Neural cell (in vitro differentiated cells): ENCODE results near the gene CTBP2. TPM values are rescaled to one million over a fixed set of nuclear protein-coding genes. Genes with fewer than 3 reads are reported as not detected.

ENCODE experiments used
- H2AFZ ChIP-seq: fragments of 200-600, 300-800 bp; sonication (generic), shearing (Covaris generic); 2 replicates; pipeline ENCODE4 v1.6.0; 2014; ENCODE audit warnings: low read depth, mild to moderate bottlenecking, antibody characterized with exemption, low read length, moderate library complexity
- H3F3A ChIP-seq: fragments of 200-600 bp; shearing (Covaris generic); 2 replicates; pipeline ENCODE4 v1.6.1; 2016; ENCODE audit warnings: mild to moderate bottlenecking, moderate library complexity, mixed read lengths, antibody characterized with exemption, low read length; ENCODE audit not compliant: insufficient read depth, poor library complexity, severe bottlenecking
- H3K27ac ChIP-seq: fragments of 200-600, 300-800 bp; sonication (generic), shearing (Covaris generic); 2 replicates; pipeline ENCODE4 v1.5.1; 2014; ENCODE audit warnings: mild to moderate bottlenecking, low read length, moderate library complexity
- H3K27me3 ChIP-seq: fragments of 300-800, 200-600 bp; sonication (generic), shearing (Covaris generic); 2 replicates; pipeline ENCODE4 v1.6.0; 2014; ENCODE audit warnings: mild to moderate bottlenecking, low read depth, low read length, moderate library complexity; ENCODE audit not compliant: insufficient read depth
- H3K36me3 ChIP-seq: fragments of 300-800, 200-600 bp; sonication (generic), shearing (Covaris generic); 2 replicates; pipeline ENCODE4 v1.5.1; 2014; ENCODE audit warnings: mild to moderate bottlenecking, antibody characterized with exemption, low read length, moderate library complexity; ENCODE audit not compliant: insufficient read depth
- H3K4me2 ChIP-seq: fragments of 300-800, 200-600 bp; sonication (generic), shearing (Covaris generic); 2 replicates; pipeline ENCODE4 v1.6.0; 2014; ENCODE audit warnings: mild to moderate bottlenecking, low read length
- H3K4me3 ChIP-seq: fragments of 300-800, 200-600 bp; sonication (generic), shearing (Covaris generic); 2 replicates; pipeline ENCODE4 v1.5.1; 2014; ENCODE audit warnings: mild to moderate bottlenecking, low read length, moderate library complexity
- H3K79me2 ChIP-seq: fragments of 200-600 bp; shearing (Covaris generic); replicated peaks from 2 replicates; pipeline ENCODE4 v1.6.0; 2014; ENCODE audit warnings: mild to moderate bottlenecking, low read length, moderate library complexity; ENCODE audit not compliant: insufficient read depth
- H3K9ac ChIP-seq: fragments of 300-800, 200-600 bp; sonication (generic), shearing (Covaris generic); 2 replicates; pipeline ENCODE4 v1.6.1; 2016; ENCODE audit warnings: mild to moderate bottlenecking, low read length, mixed read lengths
- H3K9me2 ChIP-seq: fragments of 200-600 bp; shearing (Covaris generic); 2 replicates; pipeline ENCODE4 v1.6.1; 2016; ENCODE audit warnings: mild to moderate bottlenecking, low read length, mixed read lengths; ENCODE audit not compliant: insufficient read depth
- H3K9me3 ChIP-seq: fragments of 200-600, 300-800 bp; sonication (generic), shearing (Covaris generic); 2 replicates; pipeline ENCODE4 v1.6.1; 2016; ENCODE audit warnings: mild to moderate bottlenecking, mixed run types, low read length, moderate library complexity, mixed read lengths
- H4K20me1 ChIP-seq: fragments of 200-600 bp; shearing (Covaris generic); 2 replicates; pipeline ENCODE4 v1.6.1; 2016; ENCODE audit warnings: mild to moderate bottlenecking, mixed run types; ENCODE audit not compliant: insufficient read depth
- CTCF ChIP-seq: fragments of 450-650 bp; IDR thresholded peaks from 2 replicates; pipeline ENCODE4 v1.5.1; 2014; ENCODE audit warnings: antibody characterized with exemption, mild to moderate bottlenecking, moderate library complexity; ENCODE audit not compliant: poor library complexity, severe bottlenecking
- EP300 ChIP-seq: fragments of 450-650 bp; conservative IDR thresholded peaks from 2 replicates; pipeline ENCODE4 v1.6.1; 2014; ENCODE audit warnings: antibody characterized with exemption, mild to moderate bottlenecking, moderate library complexity; ENCODE audit not compliant: poor library complexity, severe bottlenecking
- EZH2 ChIP-seq: fragments of 200-600, 300-800 bp; shearing (Covaris generic), sonication (generic); IDR thresholded peaks from 2 replicates; pipeline ENCODE4 v1.6.1; 2014; ENCODE audit warnings: antibody characterized with exemption, low read length, borderline replicate concordance, mild to moderate bottlenecking; ENCODE audit not compliant: insufficient read depth, poor library complexity, severe bottlenecking
- MXI1 ChIP-seq: fragments of 450-650 bp; conservative IDR thresholded peaks from 2 replicates; pipeline ENCODE4 v1.6.1; 2014; ENCODE audit warnings: antibody characterized with exemption, mild to moderate bottlenecking; ENCODE audit not compliant: poor library complexity, severe bottlenecking
- POLR2AphosphoS5 ChIP-seq: IDR thresholded peaks from 2 replicates; pipeline ENCODE4 v1.6.1; 2012
- RAD21 ChIP-seq: fragments of 450-650 bp; conservative IDR thresholded peaks from 2 replicates; pipeline ENCODE4 v1.6.1; 2014; ENCODE audit warnings: antibody characterized with exemption, mild to moderate bottlenecking, moderate library complexity
- REST ChIP-seq: IDR thresholded peaks from 2 replicates; pipeline ENCODE4 v1.6.1; 2012; ENCODE audit warnings: borderline replicate concordance
- SMC3 ChIP-seq: fragments of 450-650 bp; conservative IDR thresholded peaks from 2 replicates; pipeline ENCODE4 v1.6.1; 2014; ENCODE audit warnings: antibody characterized with exemption, mild to moderate bottlenecking, moderate library complexity; ENCODE audit not compliant: poor library complexity
- TAF1 ChIP-seq: IDR thresholded peaks from 2 replicates; pipeline ENCODE4 v1.6.1; 2012; ENCODE audit warnings: low read depth
- polyA plus RNA-seq: library from polyadenylated mRNA; depleted of rRNA; stranded (reverse); fragments of >200 nt; gene quantifications from 2 replicates; pipeline ENCODE4 v1.2.3, GENCODE V29; 2014

Gene CTBP2
- polyA plus RNA-seq, 1 donor from 2014 or later: 59.5 TPM

GRCh38 chr10:125057158-125058001 lies 103.0 kb downstream of the CTBP2 start:
- H3K27me3 ChIP-seq: no peaks in the 10 kb centered on the region
- H3K4me3 ChIP-seq: no peak overlapping the region
- no peaks in the 10 kb centered on the region for H4K20me1 ChIP-seq
- no peak overlapping the region for H3K4me2 ChIP-seq
- H3K9ac ChIP-seq: no peak overlapping the region
- peaks cover 10% of the 10 kb centered on the region for H3K79me2 ChIP-seq
- H3K9me2 ChIP-seq: no peaks in the 10 kb centered on the region
- no peaks in the 10 kb centered on the region for H3K36me3 ChIP-seq
- no peak overlapping the region for H2AFZ ChIP-seq
- no peaks in the 10 kb centered on the region for H3F3A ChIP-seq
- no peak overlapping the region for H3K27ac ChIP-seq
- TF ChIP-seq POLR2AphosphoS5: no peak
- no peak for TF ChIP-seq TAF1
- no peak for TF ChIP-seq REST
- no peak for TF ChIP-seq EP300
- TF ChIP-seq RAD21: no peak
- H3K9me3 ChIP-seq: no peaks in the 10 kb centered on the region

GRCh38 chr10:125056161-125057132 lies 103.9 kb downstream of the CTBP2 start:
- Histone ChIP-seq H3K9ac (no peak overlapping the region), H4K20me1 (no peaks in the 10 kb centered on the region)
- no peak for TF ChIP-seq POLR2AphosphoS5
- no peak for TF ChIP-seq RAD21
- TF ChIP-seq TAF1: no peak
- TF ChIP-seq CTCF: no peak
- TF ChIP-seq SMC3: no peak
- no peak for TF ChIP-seq EZH2
- TF ChIP-seq MXI1: no peak
- no peak for TF ChIP-seq REST
- no peak for TF ChIP-seq EP300

More at GRCh38 chr10:125056161-125057132, 103.9 kb downstream of the CTBP2 start:
- Histone ChIP-seq H3K36me3 (no peaks in the 10 kb centered on the region), H3K9me2 (no peaks in the 10 kb centered on the region), H3K4me2 (no peak overlapping the region), H3K9me3 (no peaks in the 10 kb centered on the region), H3K79me2 (peaks cover 15% of the 10 kb centered on the region), H3K27ac (no peak overlapping the region), H3K4me3 (no peak overlapping the region), H2AFZ (no peak overlapping the region), H3K27me3 (no peaks in the 10 kb centered on the region), H3F3A (no peaks in the 10 kb centered on the region)
